BJ (cell line): ENCODE measurements around the gene CASS4. TPM values are rescaled to one million over a fixed set of nuclear protein-coding genes. Genes with fewer than 3 reads are reported as not detected.

Source experiments
- CTCF ChIA-PET: fragments of 350-600 bp; formaldehyde crosslinking; extraction: SDS; loops from one replicate; lab custom pipeline; 2021; ENCODE audit warnings: antibody characterized with exemption, inconsistent platforms; lab: Yijun Ruan, JAX
- POLR2A ChIA-PET: fragments of 300-600 bp; sonication (Branson Sonifier 250); formaldehyde crosslinking; extraction: SDS; loops from one replicate; lab custom pipeline; 2021; ENCODE audit warnings: antibody characterized with exemption; lab: Charles Lee
- DNase-seq: peaks from one replicate; pipeline ENCODE4 v3.0.0-alpha.2; 2011; ENCODE audit warnings: low read depth
- H3K27me3 ChIP-seq: 2 replicates; pipeline ENCODE4 v1.6.0; 2011; ENCODE audit warnings: low read length; ENCODE audit not compliant: control insufficient read depth, insufficient read depth
- H3K36me3 ChIP-seq: 2 replicates; pipeline ENCODE4 v1.5.1; 2011; ENCODE audit warnings: low read length; ENCODE audit not compliant: control insufficient read depth, insufficient read depth
- H3K4me3 ChIP-seq: 2 replicates; pipeline ENCODE4 v1.5.1; 2011; ENCODE audit warnings: low read depth, mild to moderate bottlenecking, control low read depth, low read length
- CTCF ChIP-seq: IDR thresholded peaks from 2 replicates; pipeline ENCODE4 v1.5.1; 2011; ENCODE audit warnings: low read depth, mild to moderate bottlenecking, control low read depth, inconsistent platforms, low read length, moderate library complexity; ENCODE audit not compliant: insufficient read depth
- polyA plus RNA-seq: library from polyadenylated mRNA; depleted of rRNA; stranded (reverse); fragments of >200 nt; gene quantifications from 2 replicates; pipeline ENCODE4 v1.2.3, GENCODE V29; 2011

Gene CASS4
- polyA plus RNA-seq, 1 experiment: 0.50 TPM

- ChIA-PET CTCF (interaction anchor here (0.7 kb wide), 1 partner anchor 880 kb away, joined by 3 read pairs; no protein-coding TSS in a partner anchor), POLR2A (no interaction called here)
- no peak for DNase-seq
- H3K27me3 ChIP-seq: no peaks in the 10 kb centered on the region
- H3K4me3 ChIP-seq: no peak overlapping the region
- TF ChIP-seq CTCF: no peak
- H3K36me3 ChIP-seq: no peaks in the 10 kb centered on the region
Observed at GRCh38 chr20:56378386-56378785, 33.7 kb upstream of the CASS4 start.

GRCh38 chr20:56380375-56380774 lies 31.7 kb upstream of the CASS4 start:
- CTCF ChIA-PET: interaction anchor here (1.0 kb wide), 1 partner anchor 18 kb away, joined by 4 read pairs; no protein-coding TSS in a partner anchor
- TF ChIP-seq CTCF: no peak
- H3K4me3 ChIP-seq: no peak overlapping the region
- POLR2A ChIA-PET: interaction anchor here (0.6 kb wide), 1 partner anchor 22 kb away, joined by 3 read pairs; no protein-coding TSS in a partner anchor
- H3K27me3 ChIP-seq: no peaks in the 10 kb centered on the region
- no peak for DNase-seq
- H3K36me3 ChIP-seq: no peaks in the 10 kb centered on the region; the same call in 1 of the 2 replicates

GRCh38 chr20:56381501-56381900 lies 30.6 kb upstream of the CASS4 start:
- Histone ChIP-seq H3K27me3 (no peaks in the 10 kb centered on the region), H3K36me3 (no peaks in the 10 kb centered on the region; the same call in 1 of the 2 replicates), H3K4me3 (no peak overlapping the region)
- no peak for TF ChIP-seq CTCF
- no peak for DNase-seq
- ChIA-PET CTCF (interaction anchor here (1.0 kb wide), 1 partner anchor 96 kb away, joined by 3 read pairs; no protein-coding TSS in a partner anchor), POLR2A (no interaction called here)

GRCh38 chr20:56382696-56383095 lies 29.4 kb upstream of the CASS4 start:
- Histone ChIP-seq H3K4me3 (no peak overlapping the region), H3K36me3 (no peaks in the 10 kb centered on the region; the same call in 1 of the 2 replicates), H3K27me3 (no peaks in the 10 kb centered on the region)
- DNase-seq: no peak
- ChIA-PET CTCF (no interaction called here), POLR2A (no interaction called here)
- no peak for TF ChIP-seq CTCF

GRCh38 chr20:56383334-56383733 lies 28.7 kb upstream of the CASS4 start:
- H3K4me3 ChIP-seq: no peak overlapping the region
- ChIA-PET CTCF (interaction anchor here (0.6 to 1.0 kb wide), 2 partner anchors 12 to 16 kb away, joined by 3 read pairs; no protein-coding TSS in a partner anchor), POLR2A (no interaction called here)
- H3K27me3 ChIP-seq: no peaks in the 10 kb centered on the region
- H3K36me3 ChIP-seq: no peaks in the 10 kb centered on the region; the same call in 1 of the 2 replicates
- no peak for DNase-seq
- TF ChIP-seq CTCF: no peak
